RWPE2 (cell line): ENCODE measurements around the gene HEPHL1.

Source experiments
- ATAC-seq: fragments of 200-7000 bp; cut with Tn5 transposase; 3 replicates; pipeline ENCODE4 v1.9.1; 2021; ENCODE audit warnings: low read depth
- DNase-seq: peaks from one replicate; pipeline ENCODE4 v3.0.0-alpha.2; 2020; ENCODE audit warnings: low spot score
- H3K27ac ChIP-seq: fragments of 450-650 bp; 2 replicates; pipeline ENCODE4 v1.5.1; 2017; ENCODE audit warnings: mild to moderate bottlenecking; ENCODE audit not compliant: poor library complexity, severe bottlenecking
- H3K27me3 ChIP-seq: fragments of 250-450 bp; sonication (Bioruptor Pico); 2 replicates; pipeline ENCODE4 v1.5.1; 2021; ENCODE audit warnings: mild to moderate bottlenecking, moderate library complexity; ENCODE audit not compliant: insufficient read depth, poor library complexity, severe bottlenecking
- H3K36me3 ChIP-seq: fragments of 250-450 bp; sonication (Bioruptor Pico); 2 replicates; pipeline ENCODE4 v1.5.1; 2020; ENCODE audit warnings: low read depth, mild to moderate bottlenecking, moderate library complexity
- H3K4me1 ChIP-seq: fragments of 250-450 bp; sonication (Bioruptor Pico); 2 replicates; pipeline ENCODE4 v1.5.1; 2021; ENCODE audit warnings: mild to moderate bottlenecking, moderate library complexity; ENCODE audit not compliant: insufficient read depth, poor library complexity, severe bottlenecking
- H3K4me3 ChIP-seq: fragments of 250-450 bp; sonication (Bioruptor Pico); 2 replicates; pipeline ENCODE4 v1.5.1; 2021; ENCODE audit warnings: mild to moderate bottlenecking, moderate library complexity; ENCODE audit not compliant: severe bottlenecking
- H3K9me3 ChIP-seq: fragments of 250-450 bp; sonication (Bioruptor Pico); 2 replicates; pipeline ENCODE4 v1.5.1; 2021; ENCODE audit warnings: mild to moderate bottlenecking, moderate library complexity; ENCODE audit not compliant: severe bottlenecking
- CTCF ChIP-seq: fragments of 450-650 bp; IDR thresholded peaks from one replicate; pipeline ENCODE4 v1.5.1; 2017; ENCODE audit warnings: mild to moderate bottlenecking, moderate library complexity; ENCODE audit not compliant: poor library complexity, severe bottlenecking

Gene HEPHL1

GRCh38 chr11:94144216-94144615 lies 123.1 kb downstream of the HEPHL1 start:
- Histone ChIP-seq H3K27ac (peak overlapping the region; percentile 70), H3K9me3 (no peaks in the 10 kb centered on the region), H3K4me3 (no peak overlapping the region), H3K36me3 (0 out of 2 replicates have a peak, but pooled peaks cover 5% of the 10 kb centered on the region), H3K4me1 (peaks cover 68% of the 10 kb centered on the region), H3K27me3 (no peaks in the 10 kb centered on the region)
- ATAC-seq (no peak), DNase-seq (no peak)
- no peak for TF ChIP-seq CTCF

GRCh38 chr11:94144664-94145063 lies 123.5 kb downstream of the HEPHL1 start:
- no peaks in the 10 kb centered on the region for H3K27me3 ChIP-seq
- 0 out of 2 replicates have a peak, but pooled peaks cover 5% of the 10 kb centered on the region for H3K36me3 ChIP-seq
- H3K9me3 ChIP-seq, result no peaks in the 10 kb centered on the region
- H3K4me3 ChIP-seq, result no peak overlapping the region
- no peak overlapping the region for H3K27ac ChIP-seq
- DNase-seq (no peak), ATAC-seq (no peak)
- no peak for TF ChIP-seq CTCF
- peaks cover 68% of the 10 kb centered on the region for H3K4me1 ChIP-seq

GRCh38 chr11:94145431-94145830 lies 124.3 kb downstream of the HEPHL1 start:
- H3K27me3 ChIP-seq, result no peaks in the 10 kb centered on the region
- peaks cover 68% of the 10 kb centered on the region for H3K4me1 ChIP-seq
- H3K27ac ChIP-seq, result no peak overlapping the region
- TF ChIP-seq CTCF, result no peak
- H3K4me3 ChIP-seq, result no peak overlapping the region
- DNase-seq (no peak), ATAC-seq (no peak)
- H3K9me3 ChIP-seq, result no peaks in the 10 kb centered on the region
- H3K36me3 ChIP-seq, result 0 out of 2 replicates have a peak, but pooled peaks cover 5% of the 10 kb centered on the region

GRCh38 chr11:94145916-94146315 lies 124.8 kb downstream of the HEPHL1 start:
- Histone ChIP-seq H3K27me3 (no peaks in the 10 kb centered on the region), H3K4me3 (no peak overlapping the region), H3K36me3 (0 out of 2 replicates have a peak, but pooled peaks cover 5% of the 10 kb centered on the region), H3K27ac (no peak overlapping the region), H3K4me1 (peaks cover 68% of the 10 kb centered on the region), H3K9me3 (no peaks in the 10 kb centered on the region)
- TF ChIP-seq CTCF, result no peak
- no peak for ATAC-seq
- DNase-seq, result no peak

- Histone ChIP-seq H3K4me3 (no peak overlapping the region), H3K27ac (peak overlapping the region; percentile 91), H3K27me3 (no peaks in the 10 kb centered on the region), H3K9me3 (no peaks in the 10 kb centered on the region), H3K4me1 (peaks cover 75% of the 10 kb centered on the region), H3K36me3 (0 out of 2 replicates have a peak, but pooled peaks cover 5% of the 10 kb centered on the region)
- TF ChIP-seq CTCF, result no peak
- no peak for ATAC-seq
- no peak for DNase-seq
These were observed 126.3 kb downstream of the HEPHL1 start for GRCh38 chr11:94147433-94147845.
